IMR-90 (cell line): ENCODE data around the gene RPS3A.

Source experiments
- BHLHE40 ChIP-seq: fragments of 150-350 bp; IDR thresholded peaks from 2 replicates; pipeline ENCODE4 v1.6.1; 2016; ENCODE audit warnings: mild to moderate bottlenecking, low read depth, low read length
- CEBPB ChIP-seq: IDR thresholded peaks from 2 replicates; pipeline ENCODE4 v1.6.1; 2012; ENCODE audit warnings: low read depth, low read length, improper control_type of control experiment
- MAFK ChIP-seq: IDR thresholded peaks from 2 replicates; pipeline ENCODE4 v1.6.1; 2012; ENCODE audit warnings: low read depth, low read length, improper control_type of control experiment
- MAZ ChIP-seq: IDR thresholded peaks from 2 replicates; pipeline ENCODE4 v1.6.1; 2012; ENCODE audit warnings: low read depth, mild to moderate bottlenecking, low read length, improper control_type of control experiment, moderate library complexity, borderline replicate concordance
- POLR2A ChIP-seq: IDR thresholded peaks from 2 replicates; pipeline ENCODE4 v1.6.1; 2012; ENCODE audit warnings: mild to moderate bottlenecking, low read depth, low read length
- RAD21 ChIP-seq: IDR thresholded peaks from 2 replicates; pipeline ENCODE4 v1.6.1; 2012; ENCODE audit warnings: low read length, improper control_type of control experiment
- SMC3 ChIP-seq: fragments of 150-350 bp; IDR thresholded peaks from 2 replicates; pipeline ENCODE4 v1.6.1; 2016; ENCODE audit warnings: low read depth, mild to moderate bottlenecking, antibody characterized with exemption, low read length, moderate library complexity
- TF ChIP-seq, protein P1 (sequence below): conservative IDR thresholded peaks from 2 replicates; pipeline ENCODE4 v1.5.1; 2012; ENCODE audit warnings: mild to moderate bottlenecking, low read depth, low read length, improper control_type of control experiment
- TF ChIP-seq, protein P2 (sequence below): fragments of 150-350 bp; IDR thresholded peaks from 2 replicates; pipeline ENCODE4 v1.6.1; 2016; ENCODE audit warnings: low read depth, mild to moderate bottlenecking, low read length, moderate library complexity, borderline replicate concordance

DNA sequence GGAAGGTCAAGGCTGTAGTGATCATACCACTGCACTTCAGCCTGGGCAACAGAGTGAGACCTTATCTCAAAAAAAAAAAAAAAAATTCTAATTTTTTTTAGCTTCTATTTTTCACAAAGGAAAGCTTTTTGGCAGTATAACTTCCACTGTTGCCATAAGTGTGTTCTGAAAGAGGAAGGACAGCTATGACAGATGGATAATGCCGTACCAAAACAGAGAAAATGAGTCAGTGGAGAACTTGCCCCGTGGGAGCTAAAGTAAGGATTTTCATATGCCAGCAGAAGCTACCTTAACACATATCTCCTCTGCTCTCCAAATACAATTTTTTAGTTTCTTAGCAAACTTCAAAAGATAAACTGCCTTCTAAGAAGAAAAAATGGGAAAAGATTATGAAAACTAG, 43.7 kb downstream of the RPS3A start:
- TF ChIP-seq POLR2A: no peak
- TF ChIP-seq, protein P1, sequence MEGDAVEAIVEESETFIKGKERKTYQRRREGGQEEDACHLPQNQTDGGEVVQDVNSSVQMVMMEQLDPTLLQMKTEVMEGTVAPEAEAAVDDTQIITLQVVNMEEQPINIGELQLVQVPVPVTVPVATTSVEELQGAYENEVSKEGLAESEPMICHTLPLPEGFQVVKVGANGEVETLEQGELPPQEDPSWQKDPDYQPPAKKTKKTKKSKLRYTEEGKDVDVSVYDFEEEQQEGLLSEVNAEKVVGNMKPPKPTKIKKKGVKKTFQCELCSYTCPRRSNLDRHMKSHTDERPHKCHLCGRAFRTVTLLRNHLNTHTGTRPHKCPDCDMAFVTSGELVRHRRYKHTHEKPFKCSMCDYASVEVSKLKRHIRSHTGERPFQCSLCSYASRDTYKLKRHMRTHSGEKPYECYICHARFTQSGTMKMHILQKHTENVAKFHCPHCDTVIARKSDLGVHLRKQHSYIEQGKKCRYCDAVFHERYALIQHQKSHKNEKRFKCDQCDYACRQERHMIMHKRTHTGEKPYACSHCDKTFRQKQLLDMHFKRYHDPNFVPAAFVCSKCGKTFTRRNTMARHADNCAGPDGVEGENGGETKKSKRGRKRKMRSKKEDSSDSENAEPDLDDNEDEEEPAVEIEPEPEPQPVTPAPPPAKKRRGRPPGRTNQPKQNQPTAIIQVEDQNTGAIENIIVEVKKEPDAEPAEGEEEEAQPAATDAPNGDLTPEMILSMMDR: no peak
- no peak for TF ChIP-seq RAD21
- TF ChIP-seq SMC3: no peak
- TF ChIP-seq MAZ: no peak
- TF ChIP-seq BHLHE40: no peak
- no peak for TF ChIP-seq MAFK
- no peak for TF ChIP-seq CEBPB
- TF ChIP-seq, protein P2, sequence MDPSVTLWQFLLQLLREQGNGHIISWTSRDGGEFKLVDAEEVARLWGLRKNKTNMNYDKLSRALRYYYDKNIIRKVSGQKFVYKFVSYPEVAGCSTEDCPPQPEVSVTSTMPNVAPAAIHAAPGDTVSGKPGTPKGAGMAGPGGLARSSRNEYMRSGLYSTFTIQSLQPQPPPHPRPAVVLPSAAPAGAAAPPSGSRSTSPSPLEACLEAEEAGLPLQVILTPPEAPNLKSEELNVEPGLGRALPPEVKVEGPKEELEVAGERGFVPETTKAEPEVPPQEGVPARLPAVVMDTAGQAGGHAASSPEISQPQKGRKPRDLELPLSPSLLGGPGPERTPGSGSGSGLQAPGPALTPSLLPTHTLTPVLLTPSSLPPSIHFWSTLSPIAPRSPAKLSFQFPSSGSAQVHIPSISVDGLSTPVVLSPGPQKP: no peak
